SK-N-SH treated with all-trans-retinoic acid at 6 μM for 48 hours (cell line): ENCODE data around the gene COX14.

Source experiments
- ISL1 ChIP-seq: fragments of 250-450 bp; sonication (Bioruptor Pico); IDR thresholded peaks from 2 replicates; pipeline ENCODE4 v2.1.2; 2022; ENCODE audit warnings: mild to moderate bottlenecking, moderate library complexity
- OSR1 ChIP-seq: fragments of 250-450 bp; sonication (Bioruptor Pico); IDR thresholded peaks from 2 replicates; pipeline ENCODE4 v1.8.0; 2022; ENCODE audit warnings: moderate library complexity, mild to moderate bottlenecking, inconsistent platforms
- PATZ1 ChIP-seq: fragments of 250-450 bp; sonication (Bioruptor Pico); IDR thresholded peaks from 2 replicates; pipeline ENCODE4 v1.8.0; 2020; ENCODE audit warnings: mild to moderate bottlenecking, moderate library complexity, borderline replicate concordance
- RARB ChIP-seq: fragments of 250-450 bp; sonication (Bioruptor Pico); IDR thresholded peaks from 2 replicates; pipeline ENCODE4 v1.8.0; 2021; ENCODE audit warnings: mild to moderate bottlenecking, moderate library complexity
- ZFP3 ChIP-seq: fragments of 250-450 bp; sonication (Bioruptor Pico); IDR thresholded peaks from 2 replicates; pipeline ENCODE4 v1.5.0; 2020; ENCODE audit warnings: mild to moderate bottlenecking, moderate library complexity
- ZNF565 ChIP-seq: fragments of 450-650 bp; formaldehyde crosslinking; conservative IDR thresholded peaks from 2 replicates; pipeline ENCODE4 v1.5.0; 2020; ENCODE audit warnings: low read depth, mild to moderate bottlenecking, moderate library complexity

GRCh38 chr12:50121641-50122040 lies 9.6 kb downstream of the COX14 start:
- no peak for TF ChIP-seq ZNF565
- TF ChIP-seq OSR1 (CRISPR knock-in tag) = no peak
- TF ChIP-seq ZFP3 = no peak
- no peak for TF ChIP-seq ISL1 (CRISPR knock-in tag)
- no peak for TF ChIP-seq PATZ1 (CRISPR knock-in tag)
- no peak for TF ChIP-seq RARB (CRISPR knock-in tag)
